Hematopoietic multipotent progenitor cell treated with erythropoietin and hydrocortisone succinate and interleukin-3 and kit ligand, for 6 days (in vitro differentiated cells): ENCODE results near the gene CYP19A1.

Experiments used
- DNase-seq: peaks from one replicate; pipeline ENCODE4 v3.0.0-alpha.2; 2015

CYP19A1 gene

GRCh38 chr15:51252671-51253070 lies 85.7 kb downstream of the CYP19A1 start:
- no peak for DNase-seq

GRCh38 chr15:51251556-51251955 lies 86.8 kb downstream of the CYP19A1 start:
- no peak for DNase-seq

GRCh38 chr15:51250217-51251011 lies 88.0 kb downstream of the CYP19A1 start:
- no peak for DNase-seq

- DNase-seq = no peak
Measured at GRCh38 chr15:51245628-51246027, 92.8 kb downstream of the CYP19A1 start.

- no peak for DNase-seq
Measured at GRCh38 chr15:51244423-51244869, 94.0 kb downstream of the CYP19A1 start.

GRCh38 chr15:51243774-51244173 lies 94.6 kb downstream of the CYP19A1 start:
- no peak for DNase-seq

GRCh38 chr15:51240066-51240465 lies 98.3 kb downstream of the CYP19A1 start:
- no peak for DNase-seq

GRCh38 chr15:51237816-51238215 lies 100.6 kb downstream of the CYP19A1 start:
- DNase-seq = no peak

- DNase-seq = no peak
Measured at GRCh38 chr15:51234176-51234927, 104.0 kb downstream of the CYP19A1 start.

- no peak for DNase-seq
Measured at GRCh38 chr15:51232581-51232980, 105.8 kb downstream of the CYP19A1 start.

GRCh38 chr15:51229907-51230330 lies 108.5 kb downstream of the CYP19A1 start:
- peak; percentile 52 for DNase-seq

GRCh38 chr15:51227940-51228732 lies 110.3 kb downstream of the CYP19A1 start:
- DNase-seq = peak; percentile 75

GRCh38 chr15:51226576-51227210 lies 111.7 kb downstream of the CYP19A1 start:
- DNase-seq = no peak

- no peak for DNase-seq
Measured at GRCh38 chr15:51224428-51224827, 114.0 kb downstream of the CYP19A1 start.

GRCh38 chr15:51223771-51224229 lies 114.6 kb downstream of the CYP19A1 start:
- no peak for DNase-seq

- no peak for DNase-seq
Measured at GRCh38 chr15:51218299-51218938, 120.0 kb downstream of the CYP19A1 start.

GRCh38 chr15:51212909-51213308 lies 125.5 kb downstream of the CYP19A1 start:
- DNase-seq = no peak

GRCh38 chr15:51212239-51212638 lies 126.2 kb downstream of the CYP19A1 start:
- DNase-seq = no peak

GRCh38 chr15:51205050-51205975 lies 133.1 kb downstream of the CYP19A1 start:
- DNase-seq = no peak

GRCh38 chr15:51203797-51204196 lies 134.6 kb downstream of the CYP19A1 start:
- DNase-seq = no peak

GRCh38 chr15:51202783-51203182 lies 135.6 kb downstream of the CYP19A1 start:
- DNase-seq = no peak
